HL-60 (cell line): ENCODE results near the gene CORO6.

Experiments used
- DNase-seq, 2 experiments: peaks; one replicate each; pipeline ENCODE4 v3.0.0-alpha.2; 2010 to 2020; ENCODE audit warnings: low read depth in 1 of 2, low spot score in 1 of 2
- H3K27ac ChIP-seq: fragments of 250-450 bp; sonication (Bioruptor Pico); replicated peaks from 2 replicates; pipeline ENCODE4 v1.5.1; 2020; ENCODE audit warnings: mild to moderate bottlenecking, moderate library complexity
- H3K27me3 ChIP-seq: fragments of 250-450 bp; sonication (Bioruptor Pico); 2 replicates; pipeline ENCODE4 v1.5.1; 2021; ENCODE audit warnings: mild to moderate bottlenecking, moderate library complexity; ENCODE audit not compliant: insufficient read depth, poor library complexity, severe bottlenecking
- H3K4me3 ChIP-seq: replicated peaks from 2 replicates; pipeline ENCODE4 v1.5.1; 2011; ENCODE audit warnings: mild to moderate bottlenecking, control low read depth, low read length; ENCODE audit not compliant: insufficient read depth
- CTCF ChIP-seq: IDR thresholded peaks from one replicate; pipeline ENCODE4 v1.5.1; 2011; ENCODE audit warnings: low read length, control low read depth, inconsistent platforms; ENCODE audit not compliant: insufficient read depth
- GABPA ChIP-seq: IDR thresholded peaks from 2 replicates; pipeline ENCODE4 v1.6.1; 2012; ENCODE audit warnings: low read depth
- POLR2AphosphoS5 ChIP-seq: IDR thresholded peaks from 2 replicates; pipeline ENCODE4 v1.6.1; 2012; ENCODE audit warnings: low read depth
- REST ChIP-seq: IDR thresholded peaks from 2 replicates; pipeline ENCODE4 v1.6.1; 2012; ENCODE audit warnings: low read depth; ENCODE audit not compliant: insufficient replicate concordance
- SPI1 ChIP-seq: IDR thresholded peaks from 2 replicates; pipeline ENCODE4 v1.6.1; 2012; ENCODE audit warnings: low read depth, mild to moderate bottlenecking, borderline replicate concordance

The CORO6 gene

GRCh38 chr17:29621751-29622194 is 939 bp downstream of the CORO6 start:
- TF ChIP-seq CTCF (no peak), POLR2AphosphoS5 (no peak), SPI1 (no peak), REST (no peak), GABPA (no peak)
- H3K4me3 ChIP-seq = no peak overlapping the region
- DNase-seq = no peak
- no peak overlapping the region for H3K27ac ChIP-seq
- peaks cover 4% of the 10 kb centered on the region for H3K27me3 ChIP-seq

- Histone ChIP-seq H3K27ac (no peak overlapping the region), H3K27me3 (peaks cover 11% of the 10 kb centered on the region), H3K4me3 (no peak overlapping the region)
- TF ChIP-seq CTCF (no peak), POLR2AphosphoS5 (no peak), GABPA (no peak), SPI1 (no peak), REST (no peak)
- DNase-seq = no peak
Measured at GRCh38 chr17:29620779-29621500, 1.8 kb downstream of the CORO6 start.

- Histone ChIP-seq H3K27me3 (peaks cover 11% of the 10 kb centered on the region), H3K27ac (no peak overlapping the region)
- no peak for DNase-seq
Measured at GRCh38 chr17:29620271-29620670, 2.4 kb downstream of the CORO6 start.

More at GRCh38 chr17:29620271-29620670, 2.4 kb downstream of the CORO6 start:
- H3K4me3 ChIP-seq = no peak overlapping the region
- no peak for TF ChIP-seq SPI1
- TF ChIP-seq REST = no peak
- TF ChIP-seq POLR2AphosphoS5 = no peak
- no peak for TF ChIP-seq CTCF
- TF ChIP-seq GABPA = no peak
